ENCODE results near the gene GOLM1.

DNA sequence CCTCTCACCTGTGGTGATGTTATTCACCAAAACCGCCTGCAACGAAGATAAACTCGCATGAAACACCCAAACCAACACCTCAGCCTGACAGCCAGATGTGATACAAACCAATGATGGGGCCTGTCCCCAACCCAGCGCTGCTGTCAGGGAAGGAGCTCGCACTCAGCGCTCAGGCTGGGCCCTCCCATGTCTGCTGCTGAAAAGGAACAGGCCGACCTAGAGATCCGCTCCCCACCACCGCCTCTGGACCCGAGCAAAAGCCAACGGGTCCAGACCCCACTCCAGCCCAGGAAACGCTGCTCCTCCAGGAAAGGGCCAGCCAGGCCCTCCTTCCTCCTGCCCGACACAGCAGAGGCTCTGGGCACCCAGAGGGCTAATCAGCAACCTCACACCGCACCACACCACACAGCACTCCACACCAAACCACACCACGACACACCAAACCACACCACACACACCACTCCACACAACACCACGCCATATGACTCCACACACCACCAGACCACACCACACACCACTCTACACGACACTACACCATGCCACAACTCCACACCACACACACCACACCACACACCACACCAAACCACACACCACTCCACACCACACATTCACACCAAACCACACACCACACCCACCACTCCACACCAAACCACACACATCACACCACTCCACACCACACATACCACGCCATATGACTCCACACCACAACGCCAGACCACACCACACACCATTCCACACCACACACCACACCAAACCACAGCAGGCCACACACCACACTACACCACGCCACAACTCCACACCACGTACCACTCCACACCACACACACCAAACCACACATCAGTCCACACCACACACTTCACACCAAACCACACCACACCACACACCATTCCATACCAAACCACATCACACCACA, 46.5 kb downstream of the GOLM1 start:
- TF ChIP-seq, protein P1, sequence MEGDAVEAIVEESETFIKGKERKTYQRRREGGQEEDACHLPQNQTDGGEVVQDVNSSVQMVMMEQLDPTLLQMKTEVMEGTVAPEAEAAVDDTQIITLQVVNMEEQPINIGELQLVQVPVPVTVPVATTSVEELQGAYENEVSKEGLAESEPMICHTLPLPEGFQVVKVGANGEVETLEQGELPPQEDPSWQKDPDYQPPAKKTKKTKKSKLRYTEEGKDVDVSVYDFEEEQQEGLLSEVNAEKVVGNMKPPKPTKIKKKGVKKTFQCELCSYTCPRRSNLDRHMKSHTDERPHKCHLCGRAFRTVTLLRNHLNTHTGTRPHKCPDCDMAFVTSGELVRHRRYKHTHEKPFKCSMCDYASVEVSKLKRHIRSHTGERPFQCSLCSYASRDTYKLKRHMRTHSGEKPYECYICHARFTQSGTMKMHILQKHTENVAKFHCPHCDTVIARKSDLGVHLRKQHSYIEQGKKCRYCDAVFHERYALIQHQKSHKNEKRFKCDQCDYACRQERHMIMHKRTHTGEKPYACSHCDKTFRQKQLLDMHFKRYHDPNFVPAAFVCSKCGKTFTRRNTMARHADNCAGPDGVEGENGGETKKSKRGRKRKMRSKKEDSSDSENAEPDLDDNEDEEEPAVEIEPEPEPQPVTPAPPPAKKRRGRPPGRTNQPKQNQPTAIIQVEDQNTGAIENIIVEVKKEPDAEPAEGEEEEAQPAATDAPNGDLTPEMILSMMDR (IDR thresholded peaks at IDR 0.05) = no peak
- TF ChIP-seq POLR2AphosphoS5 (IDR thresholded peaks at IDR 0.05) = no peak
